GM18873 (cell line): Measurements from ENCODE around the gene B3GALNT1.
A peak's percentile ranks its signal among the peaks of the same experiment; 100 is the strongest.

Source experiments
- ATAC-seq: cut with Tn5 transposase; IDR thresholded peaks from one replicate; pipeline ENCODE4 v1.9.1; 2021; ENCODE audit warnings: mild to moderate bottlenecking, moderate library complexity, moderate number of reproducible peaks; ENCODE audit not compliant: unreplicated experiment, low FRiP score

The B3GALNT1 gene

DNA sequence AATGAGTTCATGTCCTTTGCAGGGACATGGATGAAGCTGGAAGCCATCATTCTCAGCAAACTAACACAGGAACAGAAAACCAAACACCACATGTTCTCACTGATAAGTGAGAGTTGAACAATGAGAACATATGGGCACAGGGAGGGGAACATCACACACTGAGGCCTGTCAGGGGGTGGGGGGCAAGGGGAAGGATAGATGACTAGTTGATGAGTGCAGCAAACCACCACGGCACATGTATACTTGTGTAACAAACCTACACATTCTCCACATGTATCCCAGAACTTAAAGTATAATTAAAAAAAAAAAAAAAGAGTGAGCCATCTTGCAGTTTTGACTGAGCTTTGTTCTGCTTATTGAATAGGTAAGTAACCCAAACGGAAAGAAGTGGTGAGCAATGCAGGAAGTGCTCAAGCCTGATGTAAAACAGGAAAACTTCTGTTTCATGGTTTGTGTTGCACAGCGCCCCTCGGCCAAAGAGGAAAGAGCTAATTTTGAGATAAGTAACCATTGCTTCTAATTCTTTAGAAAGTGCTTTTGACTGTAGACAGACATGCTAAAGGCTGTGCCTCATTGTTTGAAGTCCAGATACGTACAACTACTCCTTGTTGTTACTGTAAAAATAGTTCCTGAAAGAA lies 70.1 kb downstream of the B3GALNT1 start:
- ATAC-seq, result peak; percentile 88
